Prostate gland (tissue), 2 donors: Measurements from ENCODE around the gene ZNF837. TPM values are rescaled to one million over a fixed set of nuclear protein-coding genes. Genes with fewer than 3 reads are reported as not detected.

Source experiments
- DNase-seq: peaks from one replicate; pipeline ENCODE4 v3.0.0-alpha.2; 2019; ENCODE audit warnings: low spot score
- H3K27ac ChIP-seq, 2 donors: fragments of 200-600 bp; sonication (generic); 2 replicates each; pipeline ENCODE4 v1.5.1; 2017 to 2019
- H3K27me3 ChIP-seq: fragments of 200-600 bp; sonication (generic); replicated peaks from 2 replicates; pipeline ENCODE4 v1.5.1; 2019; ENCODE audit not compliant: insufficient read depth
- H3K36me3 ChIP-seq, 2 donors: fragments of 200-600 bp; sonication (generic); 1 replicate in 1 of 2; 2 replicates in 1 of 2; pipeline versions ENCODE4 v1.5.1 to v1.8.1; 2017 to 2019
- H3K4me1 ChIP-seq: fragments of 200-600 bp; sonication (generic); replicated peaks from 2 replicates; pipeline ENCODE4 v1.5.1; 2019
- H3K4me3 ChIP-seq, 2 donors: fragments of 200-600 bp; sonication (generic); 2 replicates each; pipeline ENCODE4 v1.5.1; 2017 to 2019
- H3K9me3 ChIP-seq: fragments of 200-600 bp; sonication (generic); 2 replicates; pipeline ENCODE4 v1.5.1; 2017
- POLR2A ChIP-seq: fragments of 450-650 bp; IDR thresholded peaks from one replicate; pipeline ENCODE4 v1.6.1; 2016; ENCODE audit warnings: antibody characterized with exemption, mild to moderate bottlenecking
- POLR2AphosphoS5 ChIP-seq: sonication (generic); formaldehyde crosslinking; IDR thresholded peaks from one replicate; pipeline ENCODE4 v1.6.1; 2017; ENCODE audit warnings: antibody characterized with exemption
- WGBS: methylation state at CpG from one replicate; pipeline ENCODE4 v1.1.5; 2018; 5-methylcytosine and 5-hydroxymethylcytosine counted together
- intact Hi-C: fragments of 100-400 bp; cut with DNase I; formaldehyde crosslinking; loops from one replicate; pipeline ENCODE4 v1.14.2; 2022
- total RNA-seq, 2 donors: library from RNA; depleted of rRNA; stranded (reverse); fragments of >200 nt; gene quantifications; one replicate each; pipeline ENCODE4 v1.1.0, GENCODE V29; 2016
- TF ChIP-seq, protein P1 (sequence below), 4 experiments: fragments of 200-600 bp in 2 of 4; fragments of 450-650 bp in 2 of 4; sonication (generic) in 2 of 4; IDR thresholded peaks; 1 replicate in 3 of 4; 2 replicates in 1 of 4; pipeline ENCODE4 v1.5.1; 2016 to 2019; ENCODE audit warnings: antibody characterized with exemption in 4 of 4, mild to moderate bottlenecking in 2 of 4, moderate library complexity in 2 of 4

ZNF837 gene
- total RNA-seq, 2 donors from 2014 or later: 12.2 to 15.7 TPM

GRCh38 chr19:58352760-58353671 is 27.8 kb downstream of the ZNF837 start, which contains the start of gene A1BG:
Gene A1BG (minus strand): TSS chr19:58353492. CDS start chr19:58353437, 55 bp downstream.
- WGBS: 82% methylated on average over 25 of the region's 26 CpGs
- H3K27me3 ChIP-seq: peaks cover 3% of the 10 kb centered on the region
- DNase-seq: no peak
- H3K9me3 ChIP-seq: no peaks in the 10 kb centered on the region
- no peaks in the 10 kb centered on the region for H3K4me1 ChIP-seq
- H3K4me3 ChIP-seq: no peak within 1 kb of the TSS
- TF ChIP-seq POLR2AphosphoS5 (no peak), POLR2A (no peak)
- TF ChIP-seq, protein P1, sequence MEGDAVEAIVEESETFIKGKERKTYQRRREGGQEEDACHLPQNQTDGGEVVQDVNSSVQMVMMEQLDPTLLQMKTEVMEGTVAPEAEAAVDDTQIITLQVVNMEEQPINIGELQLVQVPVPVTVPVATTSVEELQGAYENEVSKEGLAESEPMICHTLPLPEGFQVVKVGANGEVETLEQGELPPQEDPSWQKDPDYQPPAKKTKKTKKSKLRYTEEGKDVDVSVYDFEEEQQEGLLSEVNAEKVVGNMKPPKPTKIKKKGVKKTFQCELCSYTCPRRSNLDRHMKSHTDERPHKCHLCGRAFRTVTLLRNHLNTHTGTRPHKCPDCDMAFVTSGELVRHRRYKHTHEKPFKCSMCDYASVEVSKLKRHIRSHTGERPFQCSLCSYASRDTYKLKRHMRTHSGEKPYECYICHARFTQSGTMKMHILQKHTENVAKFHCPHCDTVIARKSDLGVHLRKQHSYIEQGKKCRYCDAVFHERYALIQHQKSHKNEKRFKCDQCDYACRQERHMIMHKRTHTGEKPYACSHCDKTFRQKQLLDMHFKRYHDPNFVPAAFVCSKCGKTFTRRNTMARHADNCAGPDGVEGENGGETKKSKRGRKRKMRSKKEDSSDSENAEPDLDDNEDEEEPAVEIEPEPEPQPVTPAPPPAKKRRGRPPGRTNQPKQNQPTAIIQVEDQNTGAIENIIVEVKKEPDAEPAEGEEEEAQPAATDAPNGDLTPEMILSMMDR (IDR thresholded peaks at IDR 0.05): no peak
- intact Hi-C loops: no loop called here
- no peaks in the 10 kb centered on the region for H3K36me3 ChIP-seq
- no peak within 1 kb of the TSS for H3K27ac ChIP-seq

- DNase-seq: no peak
- no peak for TF ChIP-seq POLR2AphosphoS5
- TF ChIP-seq, protein P1 (IDR thresholded peaks at IDR 0.05): no peak
- TF ChIP-seq POLR2A: no peak
- intact Hi-C loops: no loop called here
- Histone ChIP-seq H3K4me3 (no peak overlapping the region), H3K27ac (no peak overlapping the region), H3K4me1 (no peaks in the 10 kb centered on the region), H3K27me3 (peaks cover 3% of the 10 kb centered on the region), H3K9me3 (no peaks in the 10 kb centered on the region), H3K36me3 (no peaks in the 10 kb centered on the region)
- 84% methylated on average over 23 of the region's 23 CpGs for WGBS
Observed at GRCh38 chr19:58351990-58352755, 28.7 kb downstream of the ZNF837 start.

- no peak for DNase-seq
- intact Hi-C loops: no loop called here
- peaks cover 3% of the 10 kb centered on the region for H3K27me3 ChIP-seq
- TF ChIP-seq POLR2AphosphoS5 (no peak), POLR2A (no peak)
- TF ChIP-seq, protein P1 (IDR thresholded peaks at IDR 0.05): no peak
- H3K36me3 ChIP-seq: no peaks in the 10 kb centered on the region
- no peaks in the 10 kb centered on the region for H3K4me1 ChIP-seq
- no peaks in the 10 kb centered on the region for H3K9me3 ChIP-seq
- H3K27ac ChIP-seq: no peak overlapping the region
- no peak overlapping the region for H3K4me3 ChIP-seq
- WGBS: 86% methylated on average over 9 of the region's 9 CpGs
Observed at GRCh38 chr19:58351558-58351878, 29.3 kb downstream of the ZNF837 start.

GRCh38 chr19:58350871-58351557 is 29.8 kb downstream of the ZNF837 start:
- intact Hi-C loops: no loop called here
- Histone ChIP-seq H3K27ac (no peak overlapping the region), H3K36me3 (no peaks in the 10 kb centered on the region), H3K4me3 (no peak overlapping the region), H3K4me1 (no peaks in the 10 kb centered on the region), H3K9me3 (no peaks in the 10 kb centered on the region), H3K27me3 (peaks cover 3% of the 10 kb centered on the region)
- 48% methylated on average over 34 of the region's 34 CpGs for WGBS
- TF ChIP-seq, protein P1 (IDR thresholded peaks at IDR 0.05): no peak
- no peak for TF ChIP-seq POLR2A
- DNase-seq: no peak
